Uterus (tissue), 4 donors: ENCODE data around the gene CFAP92. TPM values are rescaled to one million over a fixed set of nuclear protein-coding genes. Genes with fewer than 3 reads are reported as not detected.

Source experiments
- DNase-seq, 2 donors: peaks; one replicate each; pipeline ENCODE4 v3.0.0-alpha.2; 2019 to 2020
- H3K27ac ChIP-seq, 2 donors: fragments of 200-600 bp; sonication (generic); 1 replicate in 1 of 2; 2 replicates in 1 of 2; pipeline ENCODE4 v1.5.1; 2016 to 2018
- H3K27me3 ChIP-seq, 2 donors: fragments of 200-600 bp; sonication (generic); one replicate each; pipeline ENCODE4 v1.5.1; 2018 to 2019; ENCODE audit warnings: control low read depth in 1 of 2
- H3K36me3 ChIP-seq, 2 donors: fragments of 200-600 bp; sonication (generic); one replicate each; pipeline ENCODE4 v1.5.1; 2019; ENCODE audit warnings: control low read depth in 1 of 2
- H3K4me1 ChIP-seq, 2 donors: fragments of 200-600 bp; sonication (generic); one replicate each; pipeline ENCODE4 v1.5.1; 2018 to 2019; ENCODE audit warnings: control low read depth in 1 of 2
- H3K4me3 ChIP-seq, 2 donors: fragments of 200-600 bp; sonication (generic); 1 replicate in 1 of 2; 2 replicates in 1 of 2; pipeline ENCODE4 v1.5.1; 2018 to 2019; ENCODE audit warnings: mild to moderate bottlenecking in 1 of 2
- H3K9me3 ChIP-seq, 2 donors: fragments of 200-600 bp; sonication (generic); one replicate each; pipeline ENCODE4 v1.5.1; 2019; ENCODE audit warnings: control low read depth in 1 of 2
- CTCF ChIP-seq, 4 experiments: fragments of 200-600 bp in 2 of 4; fragments of 450-650 bp in 2 of 4; sonication (generic) in 2 of 4; IDR thresholded peaks; one replicate each; pipeline ENCODE4 v1.5.1; 2016 to 2019; ENCODE audit warnings: antibody characterized with exemption in 4 of 4, mild to moderate bottlenecking in 2 of 4, moderate library complexity in 1 of 4
- POLR2A ChIP-seq, 2 donors: fragments of 450-650 bp; IDR thresholded peaks; one replicate each; pipeline ENCODE4 v1.6.1; 2016; ENCODE audit warnings: antibody characterized with exemption in 2 of 2, mild to moderate bottlenecking in 1 of 2, moderate library complexity in 1 of 2
- intact Hi-C: fragments of 100-400 bp; cut with DNase I; formaldehyde crosslinking; loops from one replicate; pipeline ENCODE4 v1.15.1; 2023; ENCODE audit warnings: low total_unique reads
- total RNA-seq, 4 donors: library from RNA; depleted of rRNA in 3 of 4; stranded (reverse); fragments of >200 nt in 3 of 4; gene quantifications; one replicate each; pipeline versions ENCODE4 v1.1.0 to v1.2.4, GENCODE V29; 2014 to 2023
- donor health status: DM: yes; HTN: yes; CAD: no.

CFAP92 gene
- total RNA-seq, 4 donors from 2014 or later, result 0.95 to 3.5 (median 2.1) TPM; not detected in 1

- no peak for TF ChIP-seq CTCF (IDR thresholded peaks at IDR 0.05)
- TF ChIP-seq POLR2A (IDR thresholded peaks at IDR 0.05), result no peak
- intact Hi-C loops, result no loop called here
- no peaks in the 10 kb centered on the region for H3K27me3 ChIP-seq
- H3K4me3 ChIP-seq, result peak overlapping the region; percentile 66 to 87
- H3K9me3 ChIP-seq, result no peaks in the 10 kb centered on the region
- no peak for DNase-seq
- H3K27ac ChIP-seq, result peak overlapping the region; percentile 94 to 95
- peaks cover 5 to 8% of the 10 kb centered on the region in 2 donors for H3K4me1 ChIP-seq
- no peaks in the 10 kb centered on the region for H3K36me3 ChIP-seq
Measured at GRCh38 chr3:128879991-128880390, 113.9 kb downstream of the CFAP92 start.

- DNase-seq, result peak; percentile 97 to 98
- Histone ChIP-seq H3K36me3 (no peaks in the 10 kb centered on the region), H3K27ac (peak within 1 kb of the TSS; percentile 94 to 95), H3K27me3 (no peaks in the 10 kb centered on the region), H3K9me3 (no peaks in the 10 kb centered on the region), H3K4me3 (peak within 1 kb of the TSS; percentile 66 to 87), H3K4me1 (peaks cover 5 to 8% of the 10 kb centered on the region in 2 donors)
- TF ChIP-seq CTCF (IDR thresholded peaks at IDR 0.05) (peak in 2 of 4 experiments; percentile 41 to 48), POLR2A (IDR thresholded peaks at IDR 0.05) (peak; percentile 84 to 97)
- intact Hi-C loops, result no loop called here
Measured at GRCh38 chr3:128879125-128879969, 114.5 kb downstream of the CFAP92 start, which contains the start of gene ACAD9. TSS of gene ACAD9 (plus strand) at chr3:128879620. CDS start at chr3:128879692, 72 bp downstream.

GRCh38 chr3:128878556-128879124, 115.2 kb downstream of the CFAP92 start:
- TF ChIP-seq POLR2A (IDR thresholded peaks at IDR 0.05), result no peak
- TF ChIP-seq CTCF (IDR thresholded peaks at IDR 0.05), result no peak
- H3K9me3 ChIP-seq, result no peaks in the 10 kb centered on the region
- peaks cover 5 to 8% of the 10 kb centered on the region in 2 donors for H3K4me1 ChIP-seq
- no peaks in the 10 kb centered on the region for H3K27me3 ChIP-seq
- H3K36me3 ChIP-seq, result no peaks in the 10 kb centered on the region
- intact Hi-C loops, result no loop called here
- peak in 1 of 2 donors; percentile 26 for DNase-seq
- peak overlapping the region; percentile 66 to 87 for H3K4me3 ChIP-seq
- H3K27ac ChIP-seq, result peak overlapping the region; percentile 94 to 95

GRCh38 chr3:128878011-128878457, 115.8 kb downstream of the CFAP92 start:
- no peaks in the 10 kb centered on the region for H3K36me3 ChIP-seq
- peak overlapping the region; percentile 66 to 87 for H3K4me3 ChIP-seq
- intact Hi-C loops, result no loop called here
- peaks cover 5 to 8% of the 10 kb centered on the region in 2 donors for H3K4me1 ChIP-seq
- H3K9me3 ChIP-seq, result no peaks in the 10 kb centered on the region
- no peak for DNase-seq
- peak overlapping the region; percentile 94 to 95 for H3K27ac ChIP-seq
- no peaks in the 10 kb centered on the region for H3K27me3 ChIP-seq
- TF ChIP-seq POLR2A (IDR thresholded peaks at IDR 0.05), result no peak
- TF ChIP-seq CTCF (IDR thresholded peaks at IDR 0.05), result no peak
